BLaER1 (cell line): Measurements from ENCODE around the gene FKBP5.
"Not testable (repeated sequence)": the region's sequence is repeated elsewhere in the genome, so short reads cannot be mapped to it uniquely, and the experiment has no call there.

Experiments used
- H3K27ac ChIP-seq: shearing (Covaris generic); formaldehyde crosslinking; 2 replicates; pipeline ENCODE4 v1.8.1; 2022
- H3K27me3 ChIP-seq: shearing (Covaris generic); formaldehyde crosslinking; 2 replicates; pipeline ENCODE4 v1.8.1; 2022
- H3K36me3 ChIP-seq: shearing (Covaris generic); formaldehyde crosslinking; 2 replicates; pipeline ENCODE4 v1.8.1; 2022
- H3K4me1 ChIP-seq: shearing (Covaris generic); formaldehyde crosslinking; 2 replicates; pipeline ENCODE4 v1.8.1; 2022
- H3K4me2 ChIP-seq: shearing (Covaris generic); formaldehyde crosslinking; 2 replicates; pipeline ENCODE4 v1.8.1; 2022
- H3K4me3 ChIP-seq: shearing (Covaris generic); formaldehyde crosslinking; 2 replicates; pipeline ENCODE4 v1.8.1; 2022
- H3K9ac ChIP-seq: shearing (Covaris generic); formaldehyde crosslinking; 2 replicates; pipeline ENCODE4 v1.8.1; 2022
- H3K9me3 ChIP-seq: shearing (Covaris generic); formaldehyde crosslinking; 2 replicates; pipeline ENCODE4 v1.8.1; 2022
- H4K20me1 ChIP-seq: shearing (Covaris generic); formaldehyde crosslinking; 2 replicates; pipeline ENCODE4 v1.8.1; 2022
- Cebpa-rat ChIP-seq: shearing (Covaris generic); IDR thresholded peaks from 2 replicates; pipeline ENCODE4 v1.8.1; 2022

The FKBP5 gene

GRCh38 chr6:35581633-35582032 is 107.1 kb downstream of the FKBP5 start:
- H3K9ac ChIP-seq = peak overlapping the region; percentile 56; the same call in 1 of the 2 replicates
- H3K4me2 ChIP-seq = peak overlapping the region; percentile 69

GRCh38 chr6:35580836-35581235 is 107.9 kb downstream of the FKBP5 start:
- Histone ChIP-seq H3K27me3 (no peaks in the 10 kb centered on the region), H3K9me3 (no peaks in the 10 kb centered on the region), H3K36me3 (peaks cover 42% of the 10 kb centered on the region), H3K4me1 (peaks cover 36% of the 10 kb centered on the region), H3K9ac (no peak overlapping the region), H4K20me1 (no peaks in the 10 kb centered on the region), H3K4me3 (no peak overlapping the region), H3K4me2 (peak overlapping the region; percentile 69), H3K27ac (no peak overlapping the region)
- no peak for TF ChIP-seq Cebpa-rat

More at GRCh38 chr6:35581633-35582032, 107.1 kb downstream of the FKBP5 start:
- no peaks in the 10 kb centered on the region for H4K20me1 ChIP-seq
- peak overlapping the region; percentile 57 for H3K27ac ChIP-seq
- H3K9me3 ChIP-seq = no peaks in the 10 kb centered on the region
- TF ChIP-seq Cebpa-rat = no peak
- H3K36me3 ChIP-seq = peaks cover 42% of the 10 kb centered on the region
- peaks cover 36% of the 10 kb centered on the region for H3K4me1 ChIP-seq
- H3K27me3 ChIP-seq = no peaks in the 10 kb centered on the region
- no peak overlapping the region for H3K4me3 ChIP-seq

- Histone ChIP-seq H3K4me1 (peaks cover 17% of the 10 kb centered on the region), H3K4me3 (no peak overlapping the region), H3K36me3 (peaks cover 68% of the 10 kb centered on the region), H4K20me1 (no peaks in the 10 kb centered on the region), H3K4me2 (no peak overlapping the region), H3K9me3 (no peaks in the 10 kb centered on the region), H3K9ac (no peak overlapping the region), H3K27me3 (no peaks in the 10 kb centered on the region), H3K27ac (no peak overlapping the region)
- TF ChIP-seq Cebpa-rat = no peak
These were observed 112.0 kb downstream of the FKBP5 start for GRCh38 chr6:35576682-35577081.

- Histone ChIP-seq H4K20me1 (no peaks in the 10 kb centered on the region), H3K9ac (no peak overlapping the region), H3K4me3 (no peak overlapping the region), H3K4me2 (no peak overlapping the region), H3K27ac (no peak overlapping the region), H3K9me3 (no peaks in the 10 kb centered on the region), H3K27me3 (no peaks in the 10 kb centered on the region), H3K4me1 (no peaks in the 10 kb centered on the region), H3K36me3 (peaks cover 56% of the 10 kb centered on the region)
- TF ChIP-seq Cebpa-rat = no peak
These were observed 115.1 kb downstream of the FKBP5 start for GRCh38 chr6:35573495-35574110.

GRCh38 chr6:35570885-35571330 is 117.8 kb downstream of the FKBP5 start:
- not testable (repeated sequence) for H4K20me1 ChIP-seq, H3K4me2 ChIP-seq, H3K4me1 ChIP-seq, H3K4me3 ChIP-seq, H3K27ac ChIP-seq, H3K27me3 ChIP-seq, H3K9ac ChIP-seq
- Histone ChIP-seq H3K36me3 (peaks cover 30% of the 10 kb centered on the region), H3K9me3 (peaks cover 18% of the 10 kb centered on the region)

- TF ChIP-seq Cebpa-rat = no peak
- H3K4me1 ChIP-seq = no peaks in the 10 kb centered on the region
- H3K9ac ChIP-seq = no peak overlapping the region
- no peaks in the 10 kb centered on the region for H3K27me3 ChIP-seq
- H3K4me3 ChIP-seq = no peak overlapping the region
- peaks cover 18% of the 10 kb centered on the region for H3K9me3 ChIP-seq
- no peak overlapping the region for H3K4me2 ChIP-seq
- no peak overlapping the region for H3K27ac ChIP-seq
- H4K20me1 ChIP-seq = no peaks in the 10 kb centered on the region
- peaks cover 14% of the 10 kb centered on the region; the same call in 1 of the 2 replicates for H3K36me3 ChIP-seq
These were observed 119.7 kb downstream of the FKBP5 start for GRCh38 chr6:35569011-35569461.

- Histone ChIP-seq H3K4me2 (no peak overlapping the region), H3K9ac (no peak overlapping the region), H3K4me3 (no peak overlapping the region), H3K4me1 (peaks cover 12% of the 10 kb centered on the region), H3K27ac (no peak overlapping the region), H3K9me3 (peaks cover 18% of the 10 kb centered on the region), H3K36me3 (no peaks in the 10 kb centered on the region), H4K20me1 (no peaks in the 10 kb centered on the region), H3K27me3 (no peaks in the 10 kb centered on the region)
- no peak for TF ChIP-seq Cebpa-rat
These were observed 121.9 kb downstream of the FKBP5 start for GRCh38 chr6:35566794-35567193.

GRCh38 chr6:35564733-35565132 is 124.0 kb downstream of the FKBP5 start:
- no peaks in the 10 kb centered on the region for H3K36me3 ChIP-seq
- H3K9ac ChIP-seq = no peak overlapping the region
- H3K27ac ChIP-seq = no peak overlapping the region
- H4K20me1 ChIP-seq = no peaks in the 10 kb centered on the region
- peaks cover 18% of the 10 kb centered on the region for H3K9me3 ChIP-seq
- no peak overlapping the region for H3K4me2 ChIP-seq
- no peaks in the 10 kb centered on the region for H3K27me3 ChIP-seq
- H3K4me1 ChIP-seq = peaks cover 32% of the 10 kb centered on the region
- no peak for TF ChIP-seq Cebpa-rat
- H3K4me3 ChIP-seq = no peak overlapping the region

- TF ChIP-seq Cebpa-rat = no peak
- no peak overlapping the region for H3K4me3 ChIP-seq
- H3K27me3 ChIP-seq = no peaks in the 10 kb centered on the region
- peak overlapping the region; percentile 61 for H3K4me2 ChIP-seq
- H3K9ac ChIP-seq = no peak overlapping the region
- H3K27ac ChIP-seq = no peak overlapping the region
- peaks cover 11% of the 10 kb centered on the region for H3K9me3 ChIP-seq
- H3K4me1 ChIP-seq = peaks cover 52% of the 10 kb centered on the region
- no peaks in the 10 kb centered on the region for H3K36me3 ChIP-seq
- H4K20me1 ChIP-seq = no peaks in the 10 kb centered on the region
These were observed 126.7 kb downstream of the FKBP5 start for GRCh38 chr6:35562060-35562459.

GRCh38 chr6:35561113-35561512 is 127.6 kb downstream of the FKBP5 start:
- Histone ChIP-seq H3K36me3 (no peaks in the 10 kb centered on the region), H3K4me1 (peaks cover 52% of the 10 kb centered on the region), H3K27ac (no peak overlapping the region), H3K4me2 (peak overlapping the region; percentile 61), H3K9ac (no peak overlapping the region), H4K20me1 (no peaks in the 10 kb centered on the region), H3K9me3 (0 out of 2 replicates have a peak, but pooled peaks cover 1% of the 10 kb centered on the region), H3K4me3 (no peak overlapping the region), H3K27me3 (no peaks in the 10 kb centered on the region)
- TF ChIP-seq Cebpa-rat = no peak

GRCh38 chr6:35558571-35558970 is 130.1 kb downstream of the FKBP5 start:
- H3K36me3 ChIP-seq = no peaks in the 10 kb centered on the region
- H4K20me1 ChIP-seq = no peaks in the 10 kb centered on the region
- H3K4me1 ChIP-seq = peaks cover 52% of the 10 kb centered on the region
- H3K9me3 ChIP-seq = no peaks in the 10 kb centered on the region
- no peak overlapping the region for H3K9ac ChIP-seq
- no peak overlapping the region for H3K4me3 ChIP-seq
- no peak overlapping the region for H3K27ac ChIP-seq
- H3K4me2 ChIP-seq = peak overlapping the region; percentile 76
- H3K27me3 ChIP-seq = no peaks in the 10 kb centered on the region
- TF ChIP-seq Cebpa-rat = no peak
